SK-N-SH (cell line): ENCODE results near the gene ST7L. TPM values are rescaled to one million over a fixed set of nuclear protein-coding genes. Genes with fewer than 3 reads are reported as not detected.

Source experiments
- CTCF ChIA-PET: fragments of 300-600, 350-600 bp; formaldehyde crosslinking; extraction: SDS; loops from one replicate; lab custom pipeline; 2021; lab: Yijun Ruan, JAX
- POLR2A ChIA-PET: fragments of 350-600 bp; sonication (Branson Sonifier 250); formaldehyde crosslinking; extraction: SDS; loops from one replicate; lab custom pipeline; 2020; ENCODE audit warnings: antibody characterized with exemption, inconsistent platforms; lab: Yijun Ruan, JAX
- DNase-seq: peaks from one replicate; pipeline ENCODE4 v3.0.0; 2012
- H2AFZ ChIP-seq: fragments of 200-600 bp; sonication (generic); 2 replicates; pipeline ENCODE4 v1.8.1; 2016; ENCODE audit warnings: antibody characterized with exemption, mild to moderate bottlenecking, low read depth
- H3F3A ChIP-seq: fragments of 200-600 bp; sonication (generic); replicated peaks from 2 replicates; pipeline ENCODE3; 2016; ENCODE audit warnings: antibody characterized with exemption, mild to moderate bottlenecking; ENCODE audit not compliant: insufficient read depth
- H3K27ac ChIP-seq, 2 experiments: fragments of 200-500 bp in 1 of 2; fragments of 200-600 bp in 1 of 2; sonication (Bioruptor generic) in 1 of 2; sonication (generic), shearing (Covaris generic) in 1 of 2; 2 replicates each; pipeline versions ENCODE4 v1.5.1 to v1.6.1; 2014 to 2016; ENCODE audit warnings: low read depth in 2 of 2, inconsistent platforms in 1 of 2, low read length in 1 of 2, mild to moderate bottlenecking in 1 of 2, mixed read lengths in 1 of 2
- H3K27me3 ChIP-seq: fragments of 200-600 bp; sonication (generic), shearing (Covaris generic); 2 replicates; pipeline ENCODE4 v1.6.1; 2016; ENCODE audit warnings: mixed run types; ENCODE audit not compliant: insufficient read depth
- H3K36me3 ChIP-seq, 2 experiments: fragments of 200-500 bp in 1 of 2; fragments of 200-600 bp in 1 of 2; sonication (Bioruptor generic) in 1 of 2; sonication (generic) in 1 of 2; replicated peaks in 1 of 2; 2 replicates each; pipeline versions ENCODE3 to v1.5.1; 2014 to 2016; ENCODE audit warnings: low read length in 1 of 2, mild to moderate bottlenecking in 1 of 2; ENCODE audit not compliant: insufficient read depth in 2 of 2, control insufficient read depth in 1 of 2
- H3K4me1 ChIP-seq, 2 experiments: fragments of 200-500 bp in 1 of 2; fragments of 200-600 bp in 1 of 2; sonication (Bioruptor generic) in 1 of 2; sonication (generic), shearing (Covaris generic) in 1 of 2; 2 replicates each; pipeline versions ENCODE4 v1.5.1 to v1.6.1; 2014 to 2016; ENCODE audit warnings: low read depth in 1 of 2, low read length in 1 of 2, mixed run types in 1 of 2; ENCODE audit not compliant: insufficient read depth in 2 of 2, control insufficient read depth in 1 of 2
- H3K4me2 ChIP-seq: fragments of 200-600 bp; sonication (generic), shearing (Covaris generic); 2 replicates; pipeline ENCODE4 v1.6.1; 2017; ENCODE audit warnings: mixed run types
- H3K4me3 ChIP-seq, 2 experiments: fragments of 200-500 bp in 1 of 2; fragments of 200-600 bp in 1 of 2; sonication (Bioruptor generic) in 1 of 2; sonication (generic), shearing (Covaris generic) in 1 of 2; 2 replicates each; pipeline versions ENCODE4 v1.5.1 to v1.8.1; 2014 to 2016; ENCODE audit warnings: low read depth in 2 of 2, inconsistent platforms in 1 of 2, low read length in 1 of 2, mild to moderate bottlenecking in 1 of 2, mixed read lengths in 1 of 2, moderate library complexity in 1 of 2
- H3K79me2 ChIP-seq: fragments of 200-600 bp; sonication (generic); 2 replicates; pipeline ENCODE4 v1.8.1; 2017; ENCODE audit warnings: mild to moderate bottlenecking; ENCODE audit not compliant: insufficient read depth
- H3K9ac ChIP-seq: fragments of 200-600 bp; sonication (generic); 2 replicates; pipeline ENCODE4 v1.6.1; 2017; ENCODE audit warnings: mixed run types
- H3K9me2 ChIP-seq: fragments of 200-600 bp; sonication (generic); 2 replicates; pipeline ENCODE4 v1.6.1; 2017; ENCODE audit warnings: mixed run types
- H3K9me3 ChIP-seq: fragments of 200-600 bp; sonication (generic); 2 replicates; pipeline ENCODE4 v1.6.1; 2017; ENCODE audit warnings: mixed run types, mild to moderate bottlenecking, moderate library complexity
- H4K20me1 ChIP-seq: fragments of 200-600 bp; sonication (generic); 2 replicates; pipeline ENCODE4 v1.6.1; 2017; ENCODE audit warnings: mild to moderate bottlenecking, mixed run types; ENCODE audit not compliant: insufficient read depth
- CHD2 ChIP-seq: fragments of 150-350 bp; IDR thresholded peaks from 2 replicates; pipeline ENCODE4 v1.6.1; 2018; ENCODE audit warnings: low read length; ENCODE audit not compliant: partially characterized antibody
- ELF1 ChIP-seq: IDR thresholded peaks from 2 replicates; pipeline ENCODE4 v1.4.0; 2012
- EP300 ChIP-seq, 2 experiments: IDR thresholded peaks; 2 replicates each; pipeline versions ENCODE4 v1.4.0 to v1.6.1; 2012; ENCODE audit warnings: borderline replicate concordance in 1 of 2, low read depth in 1 of 2, low read length in 1 of 2
- EZH2phosphoT487 ChIP-seq: fragments of 200-600 bp; sonication (generic); IDR thresholded peaks from 2 replicates; pipeline ENCODE4 v1.6.1; 2017; ENCODE audit warnings: low read depth, mixed run types, mild to moderate bottlenecking, antibody characterized with exemption, moderate library complexity, borderline replicate concordance
- FOSL2 ChIP-seq: IDR thresholded peaks from 2 replicates; pipeline ENCODE4 v1.4.0; 2012; ENCODE audit warnings: low read depth, mild to moderate bottlenecking, moderate library complexity, borderline replicate concordance
- FOXJ3 ChIP-seq: sonication (generic); formaldehyde crosslinking; IDR thresholded peaks from 2 replicates; pipeline ENCODE4 v1.5.1; 2020; ENCODE audit warnings: mild to moderate bottlenecking, missing genetic modification reagents
- FOXM1 ChIP-seq: IDR thresholded peaks from 2 replicates; pipeline ENCODE4 v1.4.0; 2012; ENCODE audit warnings: low read depth, mild to moderate bottlenecking
- GABPA ChIP-seq: IDR thresholded peaks from 2 replicates; pipeline ENCODE4 v1.4.0; 2012; ENCODE audit warnings: low read depth, mild to moderate bottlenecking
- GATA2 ChIP-seq: sonication (generic); formaldehyde crosslinking; IDR thresholded peaks from 2 replicates; pipeline ENCODE4 v1.5.0; 2020; ENCODE audit warnings: mild to moderate bottlenecking, missing genetic modification reagents
- IRF3 ChIP-seq: fragments of 150-350 bp; IDR thresholded peaks from 2 replicates; pipeline ENCODE4 v1.6.1; 2016; ENCODE audit warnings: mild to moderate bottlenecking, low read depth, low read length
- JUND ChIP-seq: IDR thresholded peaks from 2 replicates; pipeline ENCODE4 v1.4.0; 2012
- MEF2A ChIP-seq: IDR thresholded peaks from 2 replicates; pipeline ENCODE4 v1.4.0; 2012; ENCODE audit warnings: low read depth, borderline replicate concordance
- NFIC ChIP-seq: IDR thresholded peaks from 2 replicates; pipeline ENCODE4 v1.4.0; 2012; ENCODE audit warnings: borderline replicate concordance
- NRF1 ChIP-seq: IDR thresholded peaks from 2 replicates; pipeline ENCODE4 v1.6.1; 2012; ENCODE audit warnings: low read depth, mild to moderate bottlenecking, low read length
- POLR2AphosphoS5 ChIP-seq: IDR thresholded peaks from 2 replicates; pipeline ENCODE4 v1.6.1; 2012; ENCODE audit warnings: low read depth, low read length
- RCOR1 ChIP-seq: fragments of 150-350 bp; IDR thresholded peaks from 2 replicates; pipeline ENCODE4 v1.6.1; 2017; ENCODE audit warnings: antibody characterized with exemption, low read length
- RFX5 ChIP-seq: IDR thresholded peaks from 2 replicates; pipeline ENCODE4 v1.6.1; 2012; ENCODE audit warnings: mild to moderate bottlenecking, improper control_type of control experiment, low read length
- TCF12 ChIP-seq: IDR thresholded peaks from 2 replicates; pipeline ENCODE4 v1.4.0; 2012
- USF2 ChIP-seq: fragments of 150-350 bp; IDR thresholded peaks from 2 replicates; pipeline ENCODE4 v1.6.1; 2017; ENCODE audit warnings: antibody characterized with exemption, low read length, low read depth, borderline replicate concordance
- YY1 ChIP-seq: IDR thresholded peaks from 2 replicates; pipeline ENCODE4 v1.4.0; 2012; ENCODE audit warnings: low read depth, mild to moderate bottlenecking
- WGBS: methylation state at CpG from one replicate; pipeline ENCODE4 v1.1.6; 2017; ENCODE audit warnings: low lambda C conversion rate; 5-methylcytosine and 5-hydroxymethylcytosine counted together
- polyA plus RNA-seq, 3 experiments: library from polyadenylated mRNA; depleted of rRNA; stranded (reverse); fragments of >200 nt; gene quantifications; 2 replicates each; pipeline ENCODE4 v1.2.3, GENCODE V29; 2012

ST7L gene
- polyA plus RNA-seq, 1 of the 3 experiments (the other 2 are of a cell fraction) = 17.9 TPM

DNA sequence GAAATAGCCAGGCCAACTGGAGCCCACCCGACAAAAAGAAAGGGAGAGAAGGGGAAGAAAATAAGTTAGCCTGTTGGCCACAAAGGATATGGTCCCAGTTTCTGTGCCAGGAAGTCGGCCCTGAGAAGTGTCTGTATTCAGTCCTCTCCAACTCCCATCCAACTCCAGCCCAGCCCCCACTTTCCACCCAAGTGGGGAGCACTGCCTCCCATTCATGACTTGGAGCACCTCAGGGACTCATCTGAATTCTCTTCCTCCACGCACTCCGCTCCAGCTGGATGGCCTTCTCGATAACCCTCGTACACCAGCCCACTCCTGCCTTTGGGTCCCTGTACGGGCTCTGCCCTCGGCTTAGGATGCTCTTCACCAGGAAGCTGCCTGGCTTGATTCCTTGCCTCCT lies 112.2 kb downstream of the ST7L start:
- POLR2A ChIA-PET = no interaction called here
- DNase-seq = no peak
- CTCF ChIA-PET = no interaction called here
- no peak overlapping the region for H3K4me3 ChIP-seq
- no peaks in the 10 kb centered on the region for H3K27me3 ChIP-seq
- no peak overlapping the region for H3K9ac ChIP-seq
- H3K9me3 ChIP-seq = no peaks in the 10 kb centered on the region
- H4K20me1 ChIP-seq = no peaks in the 10 kb centered on the region
- no peak overlapping the region for H2AFZ ChIP-seq
- no peaks in the 10 kb centered on the region for H3K79me2 ChIP-seq
- peaks cover 0 to 18% of the 10 kb centered on the region in 2 experiments; a peak in 1 of 4 replicates for H3K4me1 ChIP-seq
- H3K4me2 ChIP-seq = no peak overlapping the region
- H3K9me2 ChIP-seq = no peaks in the 10 kb centered on the region
- H3K36me3 ChIP-seq = no peaks in the 10 kb centered on the region
- no peaks in the 10 kb centered on the region for H3F3A ChIP-seq
- 97% methylated on average over 8 of the region's 8 CpGs for WGBS
- H3K27ac ChIP-seq = no peak overlapping the region
- TF ChIP-seq GABPA (no peak), FOSL2 (no peak), EP300 (IDR thresholded peaks at IDR 0.05; ENCODE audit: borderline replicate concordance in 1 of 2, low read depth in 1 of 2, low read length in 1 of 2) (no peak), TCF12 (no peak), JUND (no peak), YY1 (no peak), CHD2 (no peak), GATA2 (no peak)

DNA sequence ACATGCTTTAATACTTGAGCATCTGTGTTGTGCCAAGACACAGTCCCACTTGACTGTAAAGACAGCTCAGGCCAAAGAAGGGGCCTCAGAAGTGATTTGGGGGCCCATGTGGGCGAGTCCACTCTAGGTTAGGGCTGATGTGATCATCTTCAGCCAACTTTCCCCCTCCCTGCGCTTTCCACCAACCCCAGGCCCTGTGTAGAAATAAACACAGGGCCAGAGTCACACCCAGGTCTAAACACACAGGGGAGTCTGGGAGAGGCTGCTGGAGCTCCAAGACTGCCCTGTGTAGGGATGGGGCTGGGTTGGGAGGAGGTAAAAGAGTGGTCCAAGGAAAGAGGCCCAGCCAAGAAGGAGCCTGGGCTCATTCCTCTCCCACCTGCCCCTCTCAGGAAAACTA lies 112.6 kb downstream of the ST7L start:
- no peak overlapping the region for H2AFZ ChIP-seq
- no peaks in the 10 kb centered on the region for H3K79me2 ChIP-seq
- 92% methylated on average over 2 of the region's 2 CpGs for WGBS
- H3K9ac ChIP-seq = no peak overlapping the region
- H3K4me3 ChIP-seq = no peak overlapping the region
- H3K4me2 ChIP-seq = no peak overlapping the region
- H3F3A ChIP-seq = no peaks in the 10 kb centered on the region
- no peaks in the 10 kb centered on the region for H3K27me3 ChIP-seq
- TF ChIP-seq FOSL2 (no peak), MEF2A (no peak), RCOR1 (no peak)
- H3K9me3 ChIP-seq = no peaks in the 10 kb centered on the region
- no peak for DNase-seq
- H4K20me1 ChIP-seq = no peaks in the 10 kb centered on the region
- CTCF ChIA-PET = interaction anchor here (0.8 to 1.6 kb wide), 4 partner anchors 108 to 201 kb away, joined by 3 to 8 read pairs (median 4); no protein-coding TSS in a partner anchor
- peaks cover 0 to 20% of the 10 kb centered on the region in 2 experiments; a peak in 1 of 4 replicates for H3K4me1 ChIP-seq
- no peak overlapping the region for H3K27ac ChIP-seq
- H3K36me3 ChIP-seq = no peaks in the 10 kb centered on the region
- POLR2A ChIA-PET = no interaction called here
- H3K9me2 ChIP-seq = no peaks in the 10 kb centered on the region

DNA sequence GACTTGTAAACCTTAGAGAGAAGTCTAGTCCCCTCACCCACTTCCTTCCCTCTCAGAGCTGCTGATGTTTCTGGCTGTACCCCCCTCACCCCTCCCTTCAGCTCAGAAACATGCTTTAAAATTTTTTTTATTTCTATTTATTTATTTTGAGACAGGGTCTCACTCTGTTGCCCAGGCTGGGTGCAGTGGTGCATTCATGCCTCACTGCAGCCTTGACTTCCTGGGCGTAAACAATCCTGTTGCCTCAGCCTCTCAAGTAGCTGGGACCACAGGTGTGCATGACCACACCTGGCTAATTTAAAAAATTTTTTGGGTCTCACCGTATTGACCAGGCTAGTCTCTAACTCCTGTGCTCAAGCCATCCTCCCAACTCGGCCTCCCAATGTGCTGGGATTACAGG lies 113.1 kb downstream of the ST7L start:
- Histone ChIP-seq H3K79me2 (no peaks in the 10 kb centered on the region), H2AFZ (no peak overlapping the region), H3K27me3 (no peaks in the 10 kb centered on the region), H3F3A (no peaks in the 10 kb centered on the region), H3K4me1 (peaks cover 0 to 20% of the 10 kb centered on the region in 2 experiments; a peak in 1 of 4 replicates), H3K9me3 (no peaks in the 10 kb centered on the region), H3K9me2 (no peaks in the 10 kb centered on the region), H4K20me1 (no peaks in the 10 kb centered on the region), H3K4me2 (no peak overlapping the region), H3K27ac (no peak overlapping the region), H3K9ac (no peak overlapping the region), H3K36me3 (no peaks in the 10 kb centered on the region), H3K4me3 (no peak overlapping the region)
- DNase-seq = no peak
- ChIA-PET POLR2A (no interaction called here), CTCF (interaction anchor here (0.8 to 2.1 kb wide), 6 partner anchors 9 to 202 kb away, joined by 3 to 8 read pairs (median 4); no protein-coding TSS in a partner anchor)
- 94% methylated on average over 3 of the region's 3 CpGs for WGBS
- TF ChIP-seq FOXJ3 (CRISPR knock-in tag) = no peak
- TF ChIP-seq TCF12 = no peak
- no peak for TF ChIP-seq RFX5
- TF ChIP-seq FOXM1 = no peak
- no peak for TF ChIP-seq GATA2
- no peak for TF ChIP-seq ELF1
- no peak for TF ChIP-seq JUND
- no peak for TF ChIP-seq IRF3
- TF ChIP-seq EZH2phosphoT487 = no peak
- TF ChIP-seq USF2 = no peak
- TF ChIP-seq NRF1 = no peak
- TF ChIP-seq EP300 (IDR thresholded peaks at IDR 0.05; ENCODE audit: borderline replicate concordance in 1 of 2, low read depth in 1 of 2, low read length in 1 of 2) = no peak
- no peak for TF ChIP-seq FOSL2
- no peak for TF ChIP-seq NFIC
- no peak for TF ChIP-seq POLR2AphosphoS5
